HFFc6 (cell line): ENCODE data around the gene SYT9. TPM values are rescaled to one million over a fixed set of nuclear protein-coding genes. Genes with fewer than 3 reads are reported as not detected.

Experiments
- DNase-seq: peaks from one replicate; pipeline ENCODE4 v3.0.0-alpha.2; 2018
- H3K27ac Mint-ChIP-seq: 2 replicates; pipeline ENCODE4 v1.8.0; 2020; ENCODE audit warnings: mild to moderate bottlenecking, mixed read lengths
- H3K27me3 Mint-ChIP-seq: 2 replicates; pipeline ENCODE4 v1.8.0; 2021; ENCODE audit warnings: mild to moderate bottlenecking, moderate library complexity, mixed read lengths; ENCODE audit not compliant: insufficient read depth
- H3K36me3 Mint-ChIP-seq: 2 replicates; pipeline ENCODE4 v1.8.0; 2021; ENCODE audit warnings: low read depth, mixed read lengths
- H3K4me1 Mint-ChIP-seq: 2 replicates; pipeline ENCODE4 v1.8.0; 2020; ENCODE audit warnings: low read depth, mixed read lengths
- H3K4me3 Mint-ChIP-seq: 2 replicates; pipeline ENCODE4 v1.8.0; 2020; ENCODE audit warnings: mild to moderate bottlenecking, moderate library complexity, mixed read lengths
- H3K9me3 Mint-ChIP-seq: 2 replicates; pipeline ENCODE4 v1.8.0; 2020; ENCODE audit warnings: mild to moderate bottlenecking, mixed read lengths
- total RNA-seq, 6 experiments: library from RNA; stranded (reverse); fragmentation: NEBNext Ultra II Directional; extraction: Animal tissue kit (Norgen Biotek cat#: 25700); gene quantifications; 2 replicates in 1 of 6; 3 replicates in 5 of 6; pipeline ENCODE4 v1.2.3, GENCODE V29; 2021
- TF ChIP-seq, protein P1 (sequence below): fragments of 200-600 bp; sonication (generic); IDR thresholded peaks from 2 replicates; pipeline ENCODE4 v1.5.0; 2021; ENCODE audit warnings: antibody characterized with exemption, mild to moderate bottlenecking

SYT9 gene
- total RNA-seq, 6 experiments from 2014 or later: not detected

DNA sequence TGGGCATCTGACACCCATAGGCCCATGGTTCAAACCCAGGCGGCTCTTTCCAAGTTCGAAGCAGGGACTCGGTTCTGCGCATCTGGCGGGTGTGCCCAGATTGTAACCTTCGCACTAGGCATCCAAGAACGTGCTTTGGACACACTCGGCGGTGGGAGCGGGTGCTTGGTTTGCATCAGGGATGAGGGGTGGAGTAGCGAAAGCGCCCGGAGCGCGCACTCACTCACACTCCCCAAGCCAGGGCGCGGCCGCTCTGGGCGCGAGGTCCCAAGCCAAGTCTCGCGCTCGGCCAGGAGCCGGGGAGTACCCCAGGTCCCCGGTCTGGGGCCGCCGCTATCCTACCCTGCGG, 243 bp upstream of the SYT9 start:
- Mint-ChIP-seq H3K4me1 (no peaks in the 10 kb centered on the region), H3K36me3 (no peaks in the 10 kb centered on the region), H3K4me3 (no peak overlapping the region), H3K27ac (no peak overlapping the region), H3K27me3 (peaks cover 4% of the 10 kb centered on the region; the same call in 1 of the 2 replicates), H3K9me3 (peaks cover 12% of the 10 kb centered on the region; the same call in 1 of the 2 replicates)
- no peak for DNase-seq
- TF ChIP-seq, protein P1, sequence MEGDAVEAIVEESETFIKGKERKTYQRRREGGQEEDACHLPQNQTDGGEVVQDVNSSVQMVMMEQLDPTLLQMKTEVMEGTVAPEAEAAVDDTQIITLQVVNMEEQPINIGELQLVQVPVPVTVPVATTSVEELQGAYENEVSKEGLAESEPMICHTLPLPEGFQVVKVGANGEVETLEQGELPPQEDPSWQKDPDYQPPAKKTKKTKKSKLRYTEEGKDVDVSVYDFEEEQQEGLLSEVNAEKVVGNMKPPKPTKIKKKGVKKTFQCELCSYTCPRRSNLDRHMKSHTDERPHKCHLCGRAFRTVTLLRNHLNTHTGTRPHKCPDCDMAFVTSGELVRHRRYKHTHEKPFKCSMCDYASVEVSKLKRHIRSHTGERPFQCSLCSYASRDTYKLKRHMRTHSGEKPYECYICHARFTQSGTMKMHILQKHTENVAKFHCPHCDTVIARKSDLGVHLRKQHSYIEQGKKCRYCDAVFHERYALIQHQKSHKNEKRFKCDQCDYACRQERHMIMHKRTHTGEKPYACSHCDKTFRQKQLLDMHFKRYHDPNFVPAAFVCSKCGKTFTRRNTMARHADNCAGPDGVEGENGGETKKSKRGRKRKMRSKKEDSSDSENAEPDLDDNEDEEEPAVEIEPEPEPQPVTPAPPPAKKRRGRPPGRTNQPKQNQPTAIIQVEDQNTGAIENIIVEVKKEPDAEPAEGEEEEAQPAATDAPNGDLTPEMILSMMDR: no peak

DNA sequence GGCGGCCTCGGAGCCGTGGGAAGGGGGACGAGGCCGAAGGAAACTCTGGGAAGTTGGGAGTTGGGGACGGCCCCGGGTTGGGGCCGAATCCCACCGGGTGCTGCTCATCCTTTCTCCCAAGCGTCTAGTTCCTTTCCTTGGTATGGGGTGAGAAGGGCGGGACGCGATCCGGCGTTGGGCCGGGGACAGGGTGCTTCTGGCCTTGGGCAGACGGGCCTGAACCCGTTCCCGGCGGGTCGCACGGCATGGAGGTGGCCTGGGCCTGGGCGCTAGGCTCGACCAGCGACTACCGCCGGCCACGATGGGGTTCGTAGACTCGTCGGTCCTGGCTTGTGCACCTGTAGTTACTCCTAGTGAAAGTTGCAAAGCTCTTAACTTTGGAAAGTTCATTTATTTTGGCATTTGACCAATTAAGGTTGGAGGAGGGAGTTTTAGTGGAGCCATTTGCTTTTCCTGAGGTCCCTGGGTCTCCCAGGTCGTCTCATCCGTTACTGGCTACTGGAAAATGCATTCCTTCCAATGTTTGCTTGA, 1.0 kb downstream of the SYT9 start:
- no peak overlapping the region for H3K27ac Mint-ChIP-seq
- H3K9me3 Mint-ChIP-seq: peaks cover 10% of the 10 kb centered on the region; the same call in 1 of the 2 replicates
- TF ChIP-seq, protein P1: no peak
- DNase-seq: no peak
- H3K36me3 Mint-ChIP-seq: no peaks in the 10 kb centered on the region
- no peak overlapping the region for H3K4me3 Mint-ChIP-seq
- peaks cover 4% of the 10 kb centered on the region; the same call in 1 of the 2 replicates for H3K27me3 Mint-ChIP-seq
- no peaks in the 10 kb centered on the region for H3K4me1 Mint-ChIP-seq

DNA sequence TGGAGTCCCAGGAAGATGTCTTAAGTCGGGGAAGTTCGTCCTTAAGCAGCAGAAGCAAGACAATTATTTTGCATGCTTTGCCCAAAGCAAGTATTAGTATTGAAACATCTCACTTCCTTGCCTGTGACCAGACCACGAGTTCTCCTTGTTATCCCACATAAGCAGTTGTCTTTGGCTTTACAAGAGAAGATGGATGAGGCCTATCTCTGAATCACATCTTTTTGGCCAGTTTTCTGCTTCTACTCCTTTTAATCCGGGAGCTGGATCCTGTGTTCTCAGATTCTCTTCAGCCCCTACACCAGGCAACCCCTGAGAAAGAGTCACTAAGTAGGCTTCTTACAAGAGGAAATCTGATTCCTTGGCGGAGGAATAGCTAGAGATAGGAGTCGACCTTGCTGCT, 2.1 kb downstream of the SYT9 start:
- Mint-ChIP-seq H3K27me3 (peaks cover 4% of the 10 kb centered on the region; the same call in 1 of the 2 replicates), H3K4me1 (no peaks in the 10 kb centered on the region), H3K36me3 (no peaks in the 10 kb centered on the region), H3K27ac (no peak overlapping the region), H3K9me3 (peaks cover 10% of the 10 kb centered on the region; the same call in 1 of the 2 replicates), H3K4me3 (no peak overlapping the region)
- DNase-seq: no peak
- TF ChIP-seq, protein P1: no peak

DNA sequence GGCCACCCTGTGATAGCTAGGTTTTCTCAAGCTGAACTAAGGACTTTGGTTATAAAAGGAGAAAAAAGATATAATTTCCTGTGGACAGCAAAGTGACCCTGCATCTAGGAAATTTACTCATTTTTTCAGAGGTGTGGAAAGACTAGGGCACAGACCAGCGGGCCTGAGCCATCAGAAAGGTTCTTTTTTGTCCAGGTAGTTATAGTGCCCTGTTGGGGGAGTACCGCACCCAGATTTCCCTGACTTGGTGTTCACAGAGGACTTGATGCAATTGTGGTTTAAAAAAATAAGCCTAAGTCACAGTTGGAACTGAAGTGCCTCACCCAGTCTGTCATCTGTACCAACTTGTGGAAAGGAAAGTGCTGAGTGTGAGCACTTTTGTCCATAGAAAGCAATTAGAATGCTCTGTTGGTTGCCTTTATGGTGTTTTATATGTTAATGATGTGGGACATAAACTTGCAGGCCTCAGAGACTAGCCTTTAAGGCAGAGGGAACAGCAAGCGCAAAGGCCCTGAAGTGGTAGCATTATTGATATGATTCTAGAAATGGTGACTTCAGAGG, 3.1 kb downstream of the SYT9 start:
- no peaks in the 10 kb centered on the region for H3K4me1 Mint-ChIP-seq
- no peak overlapping the region for H3K27ac Mint-ChIP-seq
- H3K9me3 Mint-ChIP-seq: peaks cover 10% of the 10 kb centered on the region; the same call in 1 of the 2 replicates
- no peak overlapping the region for H3K4me3 Mint-ChIP-seq
- H3K27me3 Mint-ChIP-seq: peaks cover 4% of the 10 kb centered on the region; the same call in 1 of the 2 replicates
- no peaks in the 10 kb centered on the region for H3K36me3 Mint-ChIP-seq
- TF ChIP-seq, protein P1: no peak
- DNase-seq: no peak

DNA sequence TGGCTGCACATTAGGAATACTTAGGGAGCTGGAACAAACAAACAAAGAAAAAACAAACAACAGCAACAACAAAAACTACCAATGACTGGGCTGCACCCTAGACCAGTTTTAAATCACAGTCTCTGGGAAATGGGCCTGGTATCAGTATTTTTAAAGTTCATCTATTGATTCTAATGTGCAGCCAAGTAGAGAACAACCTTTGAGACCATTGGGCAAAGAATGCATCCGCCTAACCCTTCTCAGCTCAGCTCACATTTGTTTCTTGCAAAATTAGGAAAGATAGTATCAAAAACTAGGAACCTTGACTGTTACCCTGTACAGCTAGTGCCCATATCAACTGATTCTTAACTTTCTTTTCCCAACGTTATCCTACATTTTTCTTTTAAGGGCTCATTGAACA, 5.2 kb downstream of the SYT9 start:
- peaks cover 2% of the 10 kb centered on the region; the same call in 1 of the 2 replicates for H3K27me3 Mint-ChIP-seq
- H3K4me1 Mint-ChIP-seq: no peaks in the 10 kb centered on the region
- H3K36me3 Mint-ChIP-seq: no peaks in the 10 kb centered on the region
- H3K9me3 Mint-ChIP-seq: no peaks in the 10 kb centered on the region
- no peak for DNase-seq
- TF ChIP-seq, protein P1: no peak
- H3K27ac Mint-ChIP-seq: no peak overlapping the region
- H3K4me3 Mint-ChIP-seq: no peak overlapping the region
